Hepatocyte (in vitro differentiated cells): ENCODE results near the gene MRNIP. TPM values are rescaled to one million over a fixed set of nuclear protein-coding genes. Genes with fewer than 3 reads are reported as not detected.
A peak's percentile ranks its signal among the peaks of the same experiment; 100 is the strongest.

Source experiments
- DNase-seq: peaks from one replicate; pipeline ENCODE4 v3.0.0-alpha.2; 2016; ENCODE audit warnings: low spot score
- H2AFZ ChIP-seq: fragments of 200-600 bp; sonication (generic); 2 replicates; pipeline ENCODE4 v1.6.0; 2016; ENCODE audit warnings: antibody characterized with exemption, mild to moderate bottlenecking
- H3K27ac ChIP-seq: fragments of 200-600 bp; sonication (generic); 2 replicates; pipeline ENCODE4 v1.5.1; 2016; ENCODE audit warnings: mild to moderate bottlenecking
- H3K27me3 ChIP-seq: fragments of 200-600 bp; sonication (generic); 2 replicates; pipeline ENCODE4 v1.6.1; 2016
- H3K36me3 ChIP-seq: fragments of 200-600 bp; sonication (generic); replicated peaks from 2 replicates; pipeline ENCODE4 v1.5.1; 2016; ENCODE audit warnings: low read depth; ENCODE audit not compliant: insufficient read depth
- H3K4me1 ChIP-seq: fragments of 200-600 bp; sonication (generic); 2 replicates; pipeline ENCODE4 v1.5.1; 2016; ENCODE audit warnings: mild to moderate bottlenecking, moderate library complexity; ENCODE audit not compliant: insufficient read depth
- H3K4me2 ChIP-seq: fragments of 200-600 bp; sonication (generic); 2 replicates; pipeline ENCODE4 v1.6.0; 2016
- H3K4me3 ChIP-seq: fragments of 200-600 bp; sonication (generic); 2 replicates; pipeline ENCODE4 v1.5.1; 2016; ENCODE audit warnings: mild to moderate bottlenecking
- H3K79me2 ChIP-seq: fragments of 200-600 bp; sonication (generic); 2 replicates; pipeline ENCODE4 v1.6.0; 2017; ENCODE audit warnings: mild to moderate bottlenecking
- H3K9me2 ChIP-seq: fragments of 200-600 bp; sonication (generic); replicated peaks from 2 replicates; pipeline ENCODE4 v1.6.0; 2017; ENCODE audit warnings: mild to moderate bottlenecking; ENCODE audit not compliant: insufficient read depth
- H3K9me3 ChIP-seq: fragments of 200-600 bp; sonication (generic); 2 replicates; pipeline ENCODE4 v1.5.1; 2016; ENCODE audit warnings: low read depth, mild to moderate bottlenecking
- H4K20me1 ChIP-seq: fragments of 200-600 bp; sonication (generic); 2 replicates; pipeline ENCODE4 v1.6.0; 2016; ENCODE audit warnings: mild to moderate bottlenecking; ENCODE audit not compliant: insufficient read depth, poor library complexity, severe bottlenecking
- EZH2 ChIP-seq: fragments of 200-600 bp; sonication (generic); IDR thresholded peaks from 2 replicates; pipeline ENCODE4 v1.6.1; 2016; ENCODE audit warnings: antibody characterized with exemption, mild to moderate bottlenecking, borderline replicate concordance
- EZH2phosphoT487 ChIP-seq: fragments of 200-600 bp; sonication (generic); IDR thresholded peaks from one replicate; pipeline ENCODE4 v1.6.1; 2018; ENCODE audit warnings: antibody characterized with exemption, mild to moderate bottlenecking, low read depth, moderate library complexity; ENCODE audit not compliant: unreplicated experiment, severe bottlenecking
- WGBS: methylation state at CpG from one replicate; pipeline ENCODE4 v1.1.6; 2016; ENCODE audit warnings: low lambda C conversion rate; ENCODE audit errors: missing lambda C conversion rate; 5-methylcytosine and 5-hydroxymethylcytosine counted together
- polyA plus RNA-seq: library from polyadenylated mRNA; unstranded; fragments of >200 nt; fragmentation: Nextera tagmentation; extraction: Ambion mirVana; gene quantifications from 2 replicates; pipeline ENCODE4 v1.2.1, GENCODE V29; 2016
- total RNA-seq: library from RNA; depleted of rRNA; stranded (reverse); fragments of >200 nt; gene quantifications from 2 replicates; pipeline ENCODE4 v1.2.3, GENCODE V29; 2014
- TF ChIP-seq, protein P1 (sequence below): fragments of 200-600 bp; sonication (generic); IDR thresholded peaks from 2 replicates; pipeline ENCODE4 v1.5.1; 2016; ENCODE audit warnings: antibody characterized with exemption, mild to moderate bottlenecking; ENCODE audit not compliant: poor library complexity

The MRNIP gene
- total and polyA plus RNA-seq, 2 experiments from 2014 or later, result 21.2 to 28.5 TPM

DNA sequence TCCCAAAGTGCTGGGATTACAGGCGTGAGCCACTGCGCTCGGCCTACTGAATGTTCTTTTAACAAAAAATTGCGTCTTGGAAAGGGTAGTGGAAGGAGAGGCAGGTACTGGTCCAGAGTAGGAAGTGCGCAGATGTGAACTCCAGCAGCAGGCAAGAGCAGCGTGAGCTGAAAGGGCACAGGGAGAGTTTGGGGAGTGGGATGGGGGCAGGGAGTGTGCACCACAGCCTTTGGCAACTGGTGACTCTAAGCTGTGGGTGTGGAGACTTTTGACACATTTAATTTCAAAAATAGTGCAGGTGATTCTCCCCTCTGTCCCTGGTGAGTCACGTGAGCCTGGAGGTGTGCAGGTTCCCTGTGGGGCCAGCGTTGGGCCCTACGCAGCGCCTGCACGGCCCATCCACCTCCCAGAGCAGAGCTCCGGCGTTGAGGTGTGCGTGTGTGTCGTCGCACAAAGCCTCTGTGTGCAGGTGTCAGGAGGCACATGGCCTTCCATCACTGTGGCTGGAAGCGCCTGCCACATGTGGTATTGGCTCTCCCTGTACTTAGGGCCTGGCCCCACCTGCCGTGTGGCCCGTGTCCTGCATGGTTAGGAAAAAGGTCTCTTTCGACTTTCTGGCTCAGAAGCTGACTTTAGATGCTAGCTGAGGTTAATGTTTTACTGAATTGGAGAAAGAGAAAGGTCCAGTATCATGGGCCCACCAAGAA is 26.4 kb downstream of the MRNIP start:
- peak; percentile 30 for DNase-seq
- no peak overlapping the region for H3K4me3 ChIP-seq
- H3K79me2 ChIP-seq, result peaks cover 12% of the 10 kb centered on the region
- H2AFZ ChIP-seq, result no peak overlapping the region
- 95% methylated on average over 20 of the region's 20 CpGs for WGBS
- no peaks in the 10 kb centered on the region for H3K4me1 ChIP-seq
- no peak overlapping the region for H3K4me2 ChIP-seq
- no peaks in the 10 kb centered on the region for H3K9me2 ChIP-seq
- H3K27me3 ChIP-seq, result no peaks in the 10 kb centered on the region
- peaks cover 10% of the 10 kb centered on the region for H3K36me3 ChIP-seq
- TF ChIP-seq EZH2 (no peak), EZH2phosphoT487 (no peak)
- TF ChIP-seq, protein P1, sequence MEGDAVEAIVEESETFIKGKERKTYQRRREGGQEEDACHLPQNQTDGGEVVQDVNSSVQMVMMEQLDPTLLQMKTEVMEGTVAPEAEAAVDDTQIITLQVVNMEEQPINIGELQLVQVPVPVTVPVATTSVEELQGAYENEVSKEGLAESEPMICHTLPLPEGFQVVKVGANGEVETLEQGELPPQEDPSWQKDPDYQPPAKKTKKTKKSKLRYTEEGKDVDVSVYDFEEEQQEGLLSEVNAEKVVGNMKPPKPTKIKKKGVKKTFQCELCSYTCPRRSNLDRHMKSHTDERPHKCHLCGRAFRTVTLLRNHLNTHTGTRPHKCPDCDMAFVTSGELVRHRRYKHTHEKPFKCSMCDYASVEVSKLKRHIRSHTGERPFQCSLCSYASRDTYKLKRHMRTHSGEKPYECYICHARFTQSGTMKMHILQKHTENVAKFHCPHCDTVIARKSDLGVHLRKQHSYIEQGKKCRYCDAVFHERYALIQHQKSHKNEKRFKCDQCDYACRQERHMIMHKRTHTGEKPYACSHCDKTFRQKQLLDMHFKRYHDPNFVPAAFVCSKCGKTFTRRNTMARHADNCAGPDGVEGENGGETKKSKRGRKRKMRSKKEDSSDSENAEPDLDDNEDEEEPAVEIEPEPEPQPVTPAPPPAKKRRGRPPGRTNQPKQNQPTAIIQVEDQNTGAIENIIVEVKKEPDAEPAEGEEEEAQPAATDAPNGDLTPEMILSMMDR, result no peak
- H3K9me3 ChIP-seq, result no peaks in the 10 kb centered on the region
- peaks cover 41% of the 10 kb centered on the region for H4K20me1 ChIP-seq
- no peak overlapping the region for H3K27ac ChIP-seq

DNA sequence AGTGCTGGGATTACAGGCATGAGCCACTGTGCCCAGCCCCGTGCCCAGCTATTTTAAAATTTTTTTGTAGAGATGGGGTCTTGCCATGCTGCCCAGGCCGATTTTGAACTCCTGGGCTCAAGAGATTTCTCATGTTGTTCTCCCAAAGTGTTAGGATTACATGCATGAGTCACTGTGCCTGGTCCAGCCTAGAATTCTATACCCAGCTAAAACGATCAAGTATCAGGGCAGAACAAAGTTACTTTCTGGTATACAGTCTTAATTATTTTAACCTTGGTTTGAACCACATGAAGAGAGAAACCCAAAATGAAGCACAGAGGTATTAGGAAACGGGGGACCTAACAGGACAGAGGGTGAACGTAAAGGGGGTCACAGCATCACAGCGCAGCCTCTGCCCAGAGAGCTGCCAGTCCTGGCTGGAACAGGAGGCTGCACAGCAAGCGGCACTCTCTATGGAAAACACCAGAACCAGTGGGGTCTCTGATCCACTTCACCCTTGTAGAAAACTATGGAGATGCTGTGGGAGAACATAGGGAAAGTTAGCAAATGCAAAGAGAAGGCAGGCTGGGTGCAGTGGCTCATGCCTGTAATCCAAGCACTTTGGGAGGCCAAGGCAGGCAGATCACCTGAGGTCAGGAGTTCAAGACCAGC is 27.7 kb downstream of the MRNIP start:
- H3K36me3 ChIP-seq, result peaks cover 7% of the 10 kb centered on the region
- peaks cover 15% of the 10 kb centered on the region for H3K79me2 ChIP-seq
- H2AFZ ChIP-seq, result no peak overlapping the region
- H3K27me3 ChIP-seq, result no peaks in the 10 kb centered on the region
- H3K27ac ChIP-seq, result peak overlapping the region; percentile 26
- no peaks in the 10 kb centered on the region for H3K9me3 ChIP-seq
- peaks cover 48% of the 10 kb centered on the region for H4K20me1 ChIP-seq
- no peak overlapping the region for H3K4me3 ChIP-seq
- TF ChIP-seq, protein P1, result no peak
- TF ChIP-seq EZH2 (no peak), EZH2phosphoT487 (no peak)
- no peaks in the 10 kb centered on the region for H3K4me1 ChIP-seq
- no peaks in the 10 kb centered on the region for H3K9me2 ChIP-seq
- WGBS, result 98% methylated on average over 7 of the region's 7 CpGs
- no peak for DNase-seq
- H3K4me2 ChIP-seq, result no peak overlapping the region

DNA sequence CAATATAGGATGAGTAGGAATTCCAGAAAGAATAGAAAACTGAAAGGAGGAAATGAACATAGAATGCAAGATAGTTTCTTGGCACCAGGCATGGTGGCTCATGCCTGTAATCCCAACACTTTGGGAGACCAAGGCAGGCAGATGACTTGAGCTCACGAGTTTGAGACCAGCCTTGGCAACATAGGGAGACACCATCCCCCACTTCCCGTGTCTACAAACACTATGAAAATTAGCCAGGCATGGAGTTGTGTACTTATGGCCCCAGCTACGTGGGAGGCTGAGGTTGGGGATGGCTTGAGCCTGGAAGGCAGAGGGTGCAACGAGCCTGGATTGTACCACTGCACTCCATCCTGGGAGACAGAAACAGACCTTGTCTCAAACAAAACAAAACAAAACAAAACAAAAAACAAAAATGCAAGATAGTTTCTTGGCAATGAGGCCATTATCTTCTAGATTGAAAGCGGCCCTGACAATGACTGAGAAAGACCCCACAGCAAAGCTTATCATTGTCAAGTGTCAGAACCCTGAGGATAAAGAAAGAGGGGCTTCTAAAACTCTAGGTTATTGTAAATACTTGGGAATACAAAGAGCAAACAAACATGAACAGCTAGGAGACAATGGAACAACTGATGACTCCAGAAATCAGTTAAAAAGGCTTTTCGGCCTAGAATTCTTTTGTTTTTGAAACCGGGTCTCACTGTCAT is 28.7 kb downstream of the MRNIP start:
- Histone ChIP-seq H3K4me1 (peaks cover 4% of the 10 kb centered on the region), H3K36me3 (peaks cover 5% of the 10 kb centered on the region), H3K27me3 (no peaks in the 10 kb centered on the region), H3K9me2 (no peaks in the 10 kb centered on the region), H2AFZ (no peak overlapping the region), H3K27ac (no peak overlapping the region), H4K20me1 (peaks cover 58% of the 10 kb centered on the region), H3K9me3 (no peaks in the 10 kb centered on the region), H3K79me2 (peaks cover 15% of the 10 kb centered on the region), H3K4me3 (no peak overlapping the region), H3K4me2 (no peak overlapping the region)
- 97% methylated on average over 7 of the region's 7 CpGs for WGBS
- no peak for DNase-seq
- TF ChIP-seq EZH2phosphoT487 (no peak), EZH2 (no peak)
- TF ChIP-seq, protein P1, result no peak
